Heart left ventricle (tissue), 13 donors: Measurements from ENCODE around the gene ADGRG6.

Experiments
- POLR2A ChIP-seq, 2 donors: fragments of 450-650 bp; IDR thresholded peaks; one replicate each; pipeline ENCODE4 v1.6.1; 2017; ENCODE audit warnings: antibody characterized with exemption in 2 of 2, mild to moderate bottlenecking in 2 of 2, moderate library complexity in 2 of 2
- TF ChIP-seq, protein P1 (sequence below), 12 donors: fragments of 200-600 bp; sonication (generic) in 4 of 12; IDR thresholded peaks; one replicate each; pipeline versions ENCODE4 v1.5.0 to v1.8.0; 2018 to 2022; ENCODE audit warnings: antibody characterized with exemption in 12 of 12, mild to moderate bottlenecking in 5 of 12
- donor health status: ischemic (EF 13 %, LVEDD 7.1; RV severe dilation, severe dysfunction).
- donor health status: DM: no; HTN: yes; CAD: no.
- donor health status: DM: no; HTN: no; CAD: no.
- donor health status: ischemic (EF 25% LVEDD 6.9; RV normal size, moderate dysfunction).
- donor health status: ischemic (EF 25% LVEDD 5.7; RV mildly dilated, moderate dysfunction).
- donor health status: ischemic (EF 35%, LVEDD 5.7; RV mildly dilated, moderate dysfunction).
- donor health status: nonischemic (EF 11% LVEDD 7.7; RV severe dilation, severe dysfunction).
- donor health status: DM: yes; HTN: yes; CAD: no.
- donor health status: PGD.
- donor health status: ischemic (EF 29% LVEDD 5.4; RV normal size, mild dysfunction).
- donor health status: nonischemic (EF 23%, LVEDD 6.1; RV moderate dilation, normal function).

DNA sequence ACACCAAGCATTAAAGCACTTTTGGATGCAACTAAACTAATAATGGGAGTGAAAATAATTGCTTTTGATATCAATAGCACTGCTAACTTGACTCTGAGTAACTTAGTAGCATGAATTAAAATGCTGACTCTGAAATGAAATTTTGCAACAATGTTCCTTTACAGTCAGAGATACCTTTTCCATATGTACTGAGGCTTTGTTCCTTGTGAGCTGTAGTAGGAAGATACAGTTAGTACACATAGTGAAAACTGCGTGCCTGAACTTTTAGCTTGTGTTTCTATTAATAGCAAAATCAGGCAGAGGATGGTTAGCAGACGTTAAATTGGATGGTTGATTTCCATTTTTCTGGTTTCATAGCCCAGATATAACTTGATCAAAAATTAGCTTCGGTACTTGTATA, 18.6 kb downstream of the ADGRG6 start:
- TF ChIP-seq, protein P1, sequence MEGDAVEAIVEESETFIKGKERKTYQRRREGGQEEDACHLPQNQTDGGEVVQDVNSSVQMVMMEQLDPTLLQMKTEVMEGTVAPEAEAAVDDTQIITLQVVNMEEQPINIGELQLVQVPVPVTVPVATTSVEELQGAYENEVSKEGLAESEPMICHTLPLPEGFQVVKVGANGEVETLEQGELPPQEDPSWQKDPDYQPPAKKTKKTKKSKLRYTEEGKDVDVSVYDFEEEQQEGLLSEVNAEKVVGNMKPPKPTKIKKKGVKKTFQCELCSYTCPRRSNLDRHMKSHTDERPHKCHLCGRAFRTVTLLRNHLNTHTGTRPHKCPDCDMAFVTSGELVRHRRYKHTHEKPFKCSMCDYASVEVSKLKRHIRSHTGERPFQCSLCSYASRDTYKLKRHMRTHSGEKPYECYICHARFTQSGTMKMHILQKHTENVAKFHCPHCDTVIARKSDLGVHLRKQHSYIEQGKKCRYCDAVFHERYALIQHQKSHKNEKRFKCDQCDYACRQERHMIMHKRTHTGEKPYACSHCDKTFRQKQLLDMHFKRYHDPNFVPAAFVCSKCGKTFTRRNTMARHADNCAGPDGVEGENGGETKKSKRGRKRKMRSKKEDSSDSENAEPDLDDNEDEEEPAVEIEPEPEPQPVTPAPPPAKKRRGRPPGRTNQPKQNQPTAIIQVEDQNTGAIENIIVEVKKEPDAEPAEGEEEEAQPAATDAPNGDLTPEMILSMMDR (IDR thresholded peaks at IDR 0.05) = no peak
- TF ChIP-seq POLR2A (IDR thresholded peaks at IDR 0.05) = no peak
